Activated CD4-positive, alpha-beta T cell treated with anti-CD3 and anti-CD28 coated beads, Interleukin-2, amount 50 U/mL, for 24 hours (primary cell): ENCODE measurements around the gene GSDMA.

ENCODE experiments used
- DNase-seq, 2 donors: peaks; one replicate each; pipeline ENCODE4 v3.0.0-alpha.2; 2020; ENCODE audit warnings: low read depth in 1 of 2, low spot score in 1 of 2

Gene GSDMA

GRCh38 chr17:39960524-39961041 lies 2.2 kb upstream of the GSDMA start:
- no peak for DNase-seq

GRCh38 chr17:39963829-39964228 lies 1.0 kb downstream of the GSDMA start:
- no peak for DNase-seq

GRCh38 chr17:39965017-39965699 lies 2.4 kb downstream of the GSDMA start:
- DNase-seq = no peak

- no peak for DNase-seq
Measured at GRCh38 chr17:39966771-39967170, 4.0 kb downstream of the GSDMA start.

GRCh38 chr17:39968761-39969160 lies 6.0 kb downstream of the GSDMA start:
- DNase-seq = no peak

- no peak for DNase-seq
Measured at GRCh38 chr17:39969375-39969774, 6.6 kb downstream of the GSDMA start.

- no peak for DNase-seq
Measured at GRCh38 chr17:39970157-39970692, 7.4 kb downstream of the GSDMA start.

- no peak for DNase-seq
Measured at GRCh38 chr17:39971076-39971603, 8.3 kb downstream of the GSDMA start.

- DNase-seq = no peak
Measured at GRCh38 chr17:39972271-39972670, 9.5 kb downstream of the GSDMA start.

- no peak for DNase-seq
Measured at GRCh38 chr17:39973496-39973895, 10.7 kb downstream of the GSDMA start.

GRCh38 chr17:39974433-39974832 lies 11.6 kb downstream of the GSDMA start:
- DNase-seq = no peak

GRCh38 chr17:39975801-39976200 lies 13.0 kb downstream of the GSDMA start:
- DNase-seq = no peak

- no peak for DNase-seq
Measured at GRCh38 chr17:39979016-39979670, 16.3 kb downstream of the GSDMA start.

- DNase-seq = peak in 1 of 2 donors; percentile 9
Measured at GRCh38 chr17:39979893-39980350, 17.1 kb downstream of the GSDMA start.

GRCh38 chr17:39980351-39981206 lies 17.8 kb downstream of the GSDMA start, which contains the start of gene PSMD3:
Gene PSMD3 (plus strand): TSS chr17:39980807. CDS start chr17:39980971, 164 bp downstream.
- peak; percentile 94 to 98 for DNase-seq

- DNase-seq = no peak
Measured at GRCh38 chr17:39981207-39981741, 18.5 kb downstream of the GSDMA start.

GRCh38 chr17:39981766-39982375 lies 19.1 kb downstream of the GSDMA start:
- DNase-seq = no peak

GRCh38 chr17:39988206-39988810 lies 25.5 kb downstream of the GSDMA start:
- no peak for DNase-seq

GRCh38 chr17:39994448-39994847 lies 31.6 kb downstream of the GSDMA start:
- no peak for DNase-seq

GRCh38 chr17:39995438-39995837 lies 32.6 kb downstream of the GSDMA start:
- DNase-seq = no peak
